ENCODE results near the gene BICRA. TPM values are rescaled to one million over a fixed set of nuclear protein-coding genes. Genes with fewer than 3 reads are reported as not detected.

BICRA gene
- total RNA-seq, 1 experiment from 2014 or later, result 24.4 TPM

DNA sequence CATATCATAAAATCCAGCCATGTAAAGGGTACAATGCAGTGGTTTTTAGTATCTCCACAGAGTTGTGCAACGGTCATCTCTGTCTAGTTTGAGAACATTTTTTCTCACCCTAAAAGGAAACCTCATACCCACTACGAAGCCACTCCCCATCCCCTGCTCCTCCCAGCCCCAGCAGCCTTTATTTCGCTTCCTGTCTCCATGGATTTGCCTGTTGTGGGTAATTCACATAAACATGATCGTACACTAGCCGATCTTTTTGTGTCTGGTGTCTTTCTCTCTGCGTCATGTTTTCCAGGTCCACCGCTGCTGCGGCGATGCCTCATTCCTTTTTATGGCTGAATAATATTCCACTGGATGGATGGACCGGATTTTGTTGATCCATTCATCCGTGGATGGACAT, 28.6 kb downstream of the BICRA start:
- no peak for DNase-seq
- CTCF ChIA-PET, result no interaction called here
- peaks cover 19% of the 10 kb centered on the region for H3K4me1 Mint-ChIP-seq (ENCODE audit: low read depth, unreplicated experiment)
- peaks cover 16% of the 10 kb centered on the region for H3K36me3 Mint-ChIP-seq (ENCODE audit: insufficient read depth, unreplicated experiment)
- no peak for TF ChIP-seq CTCF (IDR thresholded peaks at IDR 0.05; ENCODE audit: unreplicated experiment)
- intact Hi-C loops (cut with micrococcal nuclease; ENCODE audit: unreplicated experiment), result no loop called here
- H3K27me3 Mint-ChIP-seq (ENCODE audit: unreplicated experiment), result no peaks in the 10 kb centered on the region
- H3K9me3 Mint-ChIP-seq (ENCODE audit: low read depth, unreplicated experiment), result no peaks in the 10 kb centered on the region
- BruUV-seq (replicated peaks), result no TSS peak
- H3K4me3 Mint-ChIP-seq (ENCODE audit: low read depth, unreplicated experiment), result no peak overlapping the region
- H3K27ac Mint-ChIP-seq (ENCODE audit: unreplicated experiment), result no peak overlapping the region

DNA sequence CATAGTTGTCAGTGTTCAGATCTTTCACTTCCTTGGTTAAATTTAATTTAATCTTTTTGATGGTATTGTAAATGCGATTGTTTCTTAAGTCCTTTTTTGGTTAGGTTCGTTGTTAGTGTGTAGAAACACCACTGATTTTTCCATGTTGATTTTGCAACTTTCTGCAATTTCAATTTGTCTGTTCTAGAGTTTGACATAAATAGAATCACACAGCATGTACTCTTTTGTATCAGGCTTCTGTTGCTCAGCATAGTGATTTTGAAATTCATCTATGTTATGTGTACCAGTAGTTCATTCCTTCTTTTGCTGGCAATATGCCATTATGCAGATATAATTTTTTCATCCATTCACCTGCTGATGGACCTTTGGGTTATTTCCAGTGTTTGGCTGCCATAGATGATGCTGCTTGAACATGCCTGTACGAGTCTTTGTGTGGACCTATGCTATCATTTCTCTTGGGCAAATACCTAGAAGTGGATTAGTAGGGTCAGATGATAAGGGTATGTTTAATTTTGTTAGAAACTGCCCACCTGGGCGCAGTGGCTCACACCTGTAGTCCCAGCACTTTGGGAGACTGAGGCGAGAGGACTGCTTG, 33.1 kb downstream of the BICRA start:
- CTCF ChIA-PET, result no interaction called here
- Mint-ChIP-seq H3K4me1 (ENCODE audit: low read depth, unreplicated experiment) (peaks cover 21% of the 10 kb centered on the region), H3K27ac (ENCODE audit: unreplicated experiment) (no peak overlapping the region), H3K9me3 (ENCODE audit: low read depth, unreplicated experiment) (no peaks in the 10 kb centered on the region), H3K4me3 (ENCODE audit: low read depth, unreplicated experiment) (no peak overlapping the region), H3K36me3 (ENCODE audit: insufficient read depth, unreplicated experiment) (peaks cover 11% of the 10 kb centered on the region), H3K27me3 (ENCODE audit: unreplicated experiment) (no peaks in the 10 kb centered on the region)
- no peak for TF ChIP-seq CTCF (IDR thresholded peaks at IDR 0.05; ENCODE audit: unreplicated experiment)
- BruUV-seq (replicated peaks), result no TSS peak
- no peak for DNase-seq
- intact Hi-C loops (cut with micrococcal nuclease; ENCODE audit: unreplicated experiment), result no loop called here

DNA sequence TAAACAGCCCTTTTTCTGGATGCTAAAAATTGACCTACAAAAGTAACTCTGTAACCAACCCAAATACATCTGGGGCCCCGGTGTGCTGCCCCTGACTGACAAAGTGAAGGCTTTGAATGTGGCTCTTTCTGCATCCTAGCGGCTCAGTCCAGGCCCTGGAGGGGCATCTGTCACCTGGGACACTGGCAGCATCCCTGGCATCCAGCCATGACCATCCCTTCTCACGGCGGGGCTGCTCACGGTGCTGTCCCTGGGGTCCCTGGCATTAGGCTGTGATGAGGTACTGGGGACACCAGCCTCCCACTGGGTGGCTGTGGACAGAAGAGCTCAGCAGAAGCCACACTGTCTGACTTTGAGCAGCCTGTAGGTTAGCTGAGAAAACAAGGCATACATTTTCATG, 34.3 kb downstream of the BICRA start:
- Mint-ChIP-seq H3K9me3 (ENCODE audit: low read depth, unreplicated experiment) (no peaks in the 10 kb centered on the region), H3K4me3 (ENCODE audit: low read depth, unreplicated experiment) (no peak overlapping the region), H3K36me3 (ENCODE audit: insufficient read depth, unreplicated experiment) (peaks cover 16% of the 10 kb centered on the region), H3K27ac (ENCODE audit: unreplicated experiment) (no peak overlapping the region), H3K27me3 (ENCODE audit: unreplicated experiment) (no peaks in the 10 kb centered on the region), H3K4me1 (ENCODE audit: low read depth, unreplicated experiment) (peaks cover 31% of the 10 kb centered on the region)
- DNase-seq, result no peak
- intact Hi-C loops (cut with micrococcal nuclease; ENCODE audit: unreplicated experiment), result no loop called here
- CTCF ChIA-PET, result no interaction called here
- BruUV-seq (replicated peaks), result no TSS peak
- no peak for TF ChIP-seq CTCF (IDR thresholded peaks at IDR 0.05; ENCODE audit: unreplicated experiment)

GRCh38 chr19:47644199-47644598, 35.3 kb downstream of the BICRA start:
- TF ChIP-seq CTCF (IDR thresholded peaks at IDR 0.05; ENCODE audit: unreplicated experiment), result no peak
- Mint-ChIP-seq H3K27me3 (ENCODE audit: unreplicated experiment) (no peaks in the 10 kb centered on the region), H3K27ac (ENCODE audit: unreplicated experiment) (no peak overlapping the region), H3K4me3 (ENCODE audit: low read depth, unreplicated experiment) (no peak overlapping the region), H3K9me3 (ENCODE audit: low read depth, unreplicated experiment) (no peaks in the 10 kb centered on the region), H3K4me1 (ENCODE audit: low read depth, unreplicated experiment) (peaks cover 34% of the 10 kb centered on the region), H3K36me3 (ENCODE audit: insufficient read depth, unreplicated experiment) (peaks cover 17% of the 10 kb centered on the region)
- intact Hi-C loops (cut with micrococcal nuclease; ENCODE audit: unreplicated experiment), result no loop called here
- BruUV-seq (replicated peaks), result no TSS peak
- DNase-seq, result no peak
- CTCF ChIA-PET, result interaction anchor here (0.6 kb wide), 1 partner anchor 22 kb away, joined by 3 read pairs; no protein-coding TSS in a partner anchor
